HG03064 (cell line): ENCODE results near the gene ASB8.

Experiments used
- ATAC-seq: cut with Tn5 transposase; IDR thresholded peaks from one replicate; pipeline ENCODE4 v1.9.1; 2021; ENCODE audit warnings: low read depth; ENCODE audit not compliant: unreplicated experiment

ASB8 gene, protein sequence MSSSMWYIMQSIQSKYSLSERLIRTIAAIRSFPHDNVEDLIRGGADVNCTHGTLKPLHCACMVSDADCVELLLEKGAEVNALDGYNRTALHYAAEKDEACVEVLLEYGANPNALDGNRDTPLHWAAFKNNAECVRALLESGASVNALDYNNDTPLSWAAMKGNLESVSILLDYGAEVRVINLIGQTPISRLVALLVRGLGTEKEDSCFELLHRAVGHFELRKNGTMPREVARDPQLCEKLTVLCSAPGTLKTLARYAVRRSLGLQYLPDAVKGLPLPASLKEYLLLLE

GRCh38 chr12:48157018-48157888 is at the start of gene ASB8:
ASB8 (minus strand) TSS chr12:48157515; CDS start chr12:48153496, 4,019 bp downstream.
- ATAC-seq = peak; percentile 89

GRCh38 chr12:48203192-48203591 is 45.9 kb upstream of the ASB8 start, which contains the start of gene OR10AD1:
OR10AD1 (minus strand) TSS chr12:48203292; CDS start chr12:48203292, 0 bp downstream.
- ATAC-seq = no peak

DNA sequence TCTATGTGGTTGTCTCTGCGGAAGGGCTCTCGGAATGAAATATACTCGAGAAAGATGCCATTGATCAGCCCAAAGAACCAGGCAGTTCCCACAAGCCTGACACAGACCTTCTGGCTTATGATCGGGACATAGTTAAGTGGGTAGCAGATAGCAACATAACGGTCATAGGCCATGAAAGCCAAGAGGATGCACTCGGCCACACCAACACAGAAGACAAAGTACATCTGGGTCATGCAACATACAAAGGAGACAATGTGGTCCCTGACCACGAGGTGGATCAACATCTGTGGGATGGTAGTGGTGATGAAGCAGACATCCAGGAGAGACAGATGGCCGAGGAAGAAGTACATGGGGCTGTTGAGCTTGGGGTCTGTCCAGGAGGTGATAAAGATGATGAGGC is 45.5 kb upstream of the ASB8 start:
- no peak for ATAC-seq

DNA sequence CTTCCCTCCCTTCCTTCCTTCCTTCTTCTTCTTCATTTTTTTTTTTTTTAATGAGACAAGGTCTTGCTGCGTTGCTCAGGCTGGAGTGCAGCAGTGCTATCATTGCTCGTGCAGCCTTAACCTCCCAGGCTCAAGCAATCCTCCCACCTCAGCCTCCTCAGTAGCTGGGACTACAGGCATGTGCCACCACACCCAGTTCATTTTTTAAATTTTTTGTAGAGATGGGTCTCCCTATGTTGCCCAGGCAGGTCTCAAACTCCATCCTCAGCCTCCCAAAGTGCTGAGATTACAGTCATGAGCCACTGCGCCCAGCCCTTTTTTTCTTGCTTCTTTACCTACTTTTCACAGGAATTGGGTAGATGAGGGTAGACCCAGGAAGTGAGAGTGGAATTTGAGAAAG is 44.2 kb upstream of the ASB8 start:
- no peak for ATAC-seq

- no peak for ATAC-seq
These were observed 43.8 kb upstream of the ASB8 start for GRCh38 chr12:48201091-48201490.

DNA sequence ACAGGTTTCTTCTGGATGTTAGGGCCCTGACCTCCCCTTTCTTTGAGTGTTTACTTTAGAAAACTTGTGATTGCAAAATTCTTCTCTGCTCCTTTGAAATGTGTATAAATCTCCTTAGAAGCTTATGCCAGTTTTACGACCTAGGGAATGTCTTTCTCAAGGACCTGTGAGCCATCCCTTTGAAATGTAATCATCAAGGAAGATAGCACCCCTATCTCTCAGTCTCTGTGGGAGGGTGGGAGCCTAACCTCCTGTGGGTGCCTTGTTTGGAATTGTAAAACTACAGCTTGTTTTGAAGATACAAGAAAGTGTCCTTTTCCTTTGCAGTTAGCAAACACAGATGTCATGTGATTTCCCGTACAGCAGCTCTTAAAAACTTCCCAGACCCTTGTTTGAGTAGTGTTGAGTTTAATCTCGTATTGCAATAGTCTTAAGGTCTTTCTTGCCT is 42.5 kb upstream of the ASB8 start:
- no peak for ATAC-seq

DNA sequence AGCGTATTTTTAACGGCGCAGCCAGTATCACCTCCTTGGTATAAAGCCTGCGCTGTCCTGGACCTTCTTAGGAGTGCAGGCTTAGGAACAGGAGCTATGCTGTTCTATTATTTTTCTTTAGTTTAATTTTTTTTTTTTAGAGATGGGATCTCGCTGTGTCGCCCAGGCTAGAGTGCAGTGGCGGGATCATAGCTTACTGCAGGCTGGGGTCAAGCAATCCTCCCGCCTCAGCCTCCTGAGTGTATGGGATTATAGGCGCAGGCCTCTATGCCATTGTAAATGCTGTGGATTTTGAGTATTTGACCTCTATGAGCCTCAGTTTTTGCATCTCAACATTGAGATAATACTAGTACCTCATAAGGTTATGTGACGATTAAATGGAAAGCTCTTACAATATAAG is 41.7 kb upstream of the ASB8 start:
- ATAC-seq = no peak

DNA sequence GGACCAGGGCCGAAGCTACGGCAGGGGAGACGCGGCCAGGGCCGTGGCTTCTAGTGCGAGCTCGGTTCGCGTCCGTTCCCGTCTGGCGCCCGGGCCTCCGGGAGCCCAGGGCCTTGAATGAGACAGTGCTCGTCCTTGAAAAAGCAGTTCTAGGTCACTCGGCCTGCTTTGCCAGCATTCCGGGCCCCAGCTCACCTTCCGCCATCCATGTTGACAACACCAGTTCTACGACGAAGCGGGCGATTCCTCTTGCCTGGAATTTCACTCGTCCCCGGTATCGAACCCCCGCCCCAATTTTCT is 41.3 kb upstream of the ASB8 start:
- ATAC-seq = no peak

GRCh38 chr12:48197971-48198671 is 40.8 kb upstream of the ASB8 start:
- peak; percentile 99 for ATAC-seq

GRCh38 chr12:48197549-48197970 is 40.2 kb upstream of the ASB8 start:
- ATAC-seq = peak; percentile 14

- ATAC-seq = no peak
These were observed 37.5 kb upstream of the ASB8 start for GRCh38 chr12:48194799-48195201.

GRCh38 chr12:48193623-48194022 is 36.3 kb upstream of the ASB8 start:
- ATAC-seq = no peak

DNA sequence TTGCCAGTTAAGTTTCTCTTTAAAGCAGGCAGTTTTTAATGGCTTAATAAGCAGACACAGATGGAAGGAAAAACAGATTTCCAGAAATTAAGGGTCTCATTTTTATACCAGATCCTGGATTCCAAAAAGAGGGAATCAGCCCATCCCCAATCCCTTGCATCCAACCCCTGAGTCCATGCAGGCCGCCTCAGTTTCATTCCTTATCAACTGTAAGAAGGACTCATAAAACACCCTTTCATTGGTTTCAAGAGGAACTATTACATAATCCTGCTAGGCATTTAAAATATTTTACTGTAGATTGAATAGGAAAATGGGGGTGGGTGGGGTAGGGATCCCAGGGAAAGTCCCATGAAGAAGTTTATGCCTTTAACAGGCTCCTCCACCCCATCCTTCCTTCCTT is 35.5 kb upstream of the ASB8 start:
- ATAC-seq = no peak

- no peak for ATAC-seq
These were observed 33.8 kb upstream of the ASB8 start for GRCh38 chr12:48191096-48191495.

DNA sequence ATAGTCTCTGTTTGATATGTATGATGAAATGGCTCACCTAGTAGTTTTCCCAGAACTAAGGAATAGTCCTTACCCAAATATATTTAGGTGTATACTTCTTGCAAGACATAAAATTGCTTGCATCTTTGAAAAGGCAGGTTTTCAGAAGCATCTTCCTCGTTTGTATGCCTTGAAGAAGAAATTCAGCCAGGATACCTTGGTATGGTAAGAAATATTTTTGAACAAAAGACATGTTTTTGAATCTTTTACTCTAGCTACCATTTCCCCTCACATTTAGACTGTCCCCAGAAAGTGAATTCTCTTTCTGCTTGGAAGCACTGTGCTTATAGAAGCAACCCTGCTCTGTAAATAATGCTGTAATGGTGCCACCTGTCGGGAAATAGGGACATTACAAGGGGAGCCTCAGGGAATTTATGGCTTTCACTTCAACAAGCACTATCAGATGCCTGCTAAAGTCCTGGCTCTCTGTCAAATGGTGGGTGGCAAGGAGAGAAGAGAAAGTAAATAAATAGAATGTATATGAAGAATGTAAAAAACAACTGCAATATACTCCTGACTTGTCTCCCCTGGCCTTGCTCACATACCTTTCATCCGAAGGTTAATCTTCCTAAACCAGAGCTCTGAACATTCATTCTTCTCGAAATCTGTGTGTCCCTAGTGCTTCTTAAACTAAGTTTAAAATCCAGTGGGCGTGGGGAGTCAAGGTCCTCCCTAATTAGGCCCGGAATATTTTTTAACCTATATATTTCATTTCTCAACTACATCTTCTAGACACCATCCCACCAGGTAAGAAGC is 32.2 kb upstream of the ASB8 start:
- no peak for ATAC-seq

DNA sequence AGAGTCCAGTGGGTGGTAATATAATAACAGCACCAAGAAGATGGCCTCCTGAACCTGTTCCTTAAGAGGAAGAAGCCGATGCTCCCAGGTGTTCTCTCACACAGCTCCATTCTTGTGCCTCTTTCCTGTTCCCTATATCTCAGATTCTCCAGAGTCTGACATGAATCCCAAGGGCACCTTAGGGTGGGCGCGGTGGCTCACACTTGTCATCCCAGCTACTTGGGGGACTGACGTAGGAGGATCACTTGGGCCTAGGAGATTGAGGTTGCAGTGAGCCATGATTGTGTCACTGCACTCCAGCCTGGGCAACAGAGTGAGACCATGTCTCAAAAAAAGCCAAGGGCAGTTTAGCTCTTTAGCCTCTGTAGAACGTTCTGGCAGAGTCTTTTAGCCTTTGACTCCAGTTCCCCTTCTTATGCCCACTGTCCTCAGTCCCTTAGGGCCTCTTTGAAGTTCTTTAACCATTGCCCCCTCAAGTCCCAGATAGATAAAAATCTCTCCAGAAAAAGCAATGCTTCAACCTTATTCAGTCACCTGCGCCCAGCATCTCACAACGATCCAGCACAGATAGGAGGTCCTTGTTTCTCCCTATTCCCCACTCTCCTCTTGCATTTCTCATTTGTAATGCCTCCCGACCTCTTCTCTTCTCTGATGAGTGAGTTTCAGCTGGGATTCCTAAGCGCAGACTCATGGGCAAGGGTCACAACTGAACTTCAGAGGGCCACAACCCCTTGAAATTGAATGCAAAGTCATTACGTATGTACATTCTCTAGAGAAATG is 30.8 kb upstream of the ASB8 start:
- ATAC-seq = no peak

DNA sequence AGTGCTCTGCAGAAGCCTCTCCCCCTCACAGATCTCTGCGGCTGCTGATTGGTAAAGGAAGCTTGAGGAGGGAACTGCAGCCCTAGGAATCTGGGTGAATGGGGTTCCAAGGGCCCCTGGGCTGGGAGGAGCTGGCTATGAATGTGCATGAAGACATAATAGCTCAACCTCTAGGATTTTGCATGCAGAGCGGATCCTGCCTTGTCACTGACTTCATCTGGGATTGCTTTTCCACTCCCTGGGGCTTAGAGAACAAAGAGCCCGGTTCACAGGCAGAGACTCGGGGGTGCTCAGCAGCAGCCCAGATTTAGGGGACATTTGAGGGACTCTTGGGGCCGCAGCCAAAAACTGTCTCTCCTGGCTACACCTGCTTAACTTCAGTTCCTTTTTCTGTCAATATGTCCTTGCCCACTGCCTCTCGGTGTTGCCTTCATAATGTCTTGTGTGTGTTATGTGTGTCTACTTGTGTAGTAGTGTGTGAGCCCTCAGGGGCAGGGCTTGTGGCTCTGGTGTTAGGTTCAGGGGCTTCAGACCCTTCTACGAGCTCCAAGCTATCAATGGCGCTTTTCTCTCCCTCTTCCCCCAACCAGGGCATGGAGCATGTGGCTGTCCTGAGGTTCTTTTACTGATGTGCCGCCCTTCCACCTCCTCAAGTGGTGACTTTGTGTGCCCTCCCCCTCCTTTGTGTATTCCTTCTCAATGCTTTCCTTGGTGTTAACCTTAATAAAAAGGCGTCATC is 28.0 kb upstream of the ASB8 start:
- no peak for ATAC-seq

- no peak for ATAC-seq
These were observed 27.2 kb upstream of the ASB8 start for GRCh38 chr12:48184549-48184922.

GRCh38 chr12:48183876-48184548 is 26.7 kb upstream of the ASB8 start:
- ATAC-seq = no peak
